Nephron (organoid): ENCODE data around the gene CFL1.

Experiments
- H3K27ac Mint-ChIP-seq, 3 experiments: 2 replicates each; pipeline ENCODE4 v1.8.0; 2020; ENCODE audit warnings: mixed read lengths in 3 of 3, mild to moderate bottlenecking in 2 of 3, moderate library complexity in 1 of 3
- H3K27me3 Mint-ChIP-seq: 2 replicates; pipeline ENCODE4 v1.8.0; 2021; ENCODE audit warnings: low read depth, mild to moderate bottlenecking, moderate library complexity, mixed read lengths
- H3K36me3 Mint-ChIP-seq: 2 replicates; pipeline ENCODE4 v1.8.0; 2020; ENCODE audit warnings: low read depth, mixed read lengths
- H3K4me1 Mint-ChIP-seq: 2 replicates; pipeline ENCODE4 v1.8.0; 2020; ENCODE audit warnings: mixed read lengths
- H3K4me3 Mint-ChIP-seq, 3 experiments: 2 replicates each; pipeline ENCODE4 v1.8.0; 2020; ENCODE audit warnings: mild to moderate bottlenecking in 3 of 3, mixed read lengths in 3 of 3, moderate library complexity in 2 of 3
- H3K9me3 Mint-ChIP-seq: 2 replicates; pipeline ENCODE4 v1.8.0; 2020; ENCODE audit warnings: mixed read lengths
- CTCF ChIP-seq, 3 experiments: fragments of 200-600 bp; sonication (generic); IDR thresholded peaks; one replicate each; pipeline ENCODE4 v1.5.0; 2021; ENCODE audit warnings: antibody characterized with exemption in 3 of 3; ENCODE audit not compliant: unreplicated experiment in 3 of 3

The CFL1 gene

GRCh38 chr11:65900125-65900898 lies 42.3 kb upstream of the CFL1 start, which contains the start of gene FOSL1:
TSS of gene FOSL1 (minus strand) at chr11:65900388. CDS start at chr11:65900339, 49 bp downstream.
- peak within 1 kb of the TSS; percentile 71 to 75 (median 74) for H3K4me3 Mint-ChIP-seq
- H3K4me1 Mint-ChIP-seq, result peaks cover 8% of the 10 kb centered on the region
- H3K27ac Mint-ChIP-seq, result no peak within 1 kb of the TSS
- TF ChIP-seq CTCF (IDR thresholded peaks at IDR 0.05; ENCODE audit: unreplicated experiment in 3 of 3), result no peak
- no peaks in the 10 kb centered on the region for H3K36me3 Mint-ChIP-seq
- H3K9me3 Mint-ChIP-seq, result no peaks in the 10 kb centered on the region
- H3K27me3 Mint-ChIP-seq, result peaks cover 93% of the 10 kb centered on the region

- Mint-ChIP-seq H3K27ac (no peak overlapping the region), H3K36me3 (no peaks in the 10 kb centered on the region), H3K9me3 (no peaks in the 10 kb centered on the region), H3K27me3 (peaks cover 92% of the 10 kb centered on the region), H3K4me3 (peak overlapping the region; percentile 55 to 71 (median 68)), H3K4me1 (peaks cover 8% of the 10 kb centered on the region)
- no peak for TF ChIP-seq CTCF (IDR thresholded peaks at IDR 0.05; ENCODE audit: unreplicated experiment in 3 of 3)
Observed at GRCh38 chr11:65899356-65900124, 41.6 kb upstream of the CFL1 start.

GRCh38 chr11:65898656-65899355 lies 40.8 kb upstream of the CFL1 start:
- peaks cover 8% of the 10 kb centered on the region for H3K4me1 Mint-ChIP-seq
- H3K9me3 Mint-ChIP-seq, result no peaks in the 10 kb centered on the region
- no peak overlapping the region for H3K27ac Mint-ChIP-seq
- no peaks in the 10 kb centered on the region for H3K36me3 Mint-ChIP-seq
- peak overlapping the region; percentile 81 to 82 (median 82) for H3K4me3 Mint-ChIP-seq
- no peak for TF ChIP-seq CTCF (IDR thresholded peaks at IDR 0.05; ENCODE audit: unreplicated experiment in 3 of 3)
- H3K27me3 Mint-ChIP-seq, result peaks cover 89% of the 10 kb centered on the region

GRCh38 chr11:65897020-65897471 lies 39.1 kb upstream of the CFL1 start:
- Mint-ChIP-seq H3K4me1 (peaks cover 21% of the 10 kb centered on the region), H3K27me3 (peaks cover 77% of the 10 kb centered on the region), H3K36me3 (no peaks in the 10 kb centered on the region), H3K4me3 (peak overlapping the region in 1 of 3 experiments; percentile 28), H3K27ac (no peak overlapping the region), H3K9me3 (no peaks in the 10 kb centered on the region)
- TF ChIP-seq CTCF (IDR thresholded peaks at IDR 0.05; ENCODE audit: unreplicated experiment in 3 of 3), result no peak

GRCh38 chr11:65896034-65896999 lies 38.3 kb upstream of the CFL1 start:
- H3K27ac Mint-ChIP-seq, result no peak overlapping the region
- TF ChIP-seq CTCF (IDR thresholded peaks at IDR 0.05; ENCODE audit: unreplicated experiment in 3 of 3), result no peak
- no peaks in the 10 kb centered on the region for H3K36me3 Mint-ChIP-seq
- no peaks in the 10 kb centered on the region for H3K9me3 Mint-ChIP-seq
- peak overlapping the region in 1 of 3 experiments; percentile 46 for H3K4me3 Mint-ChIP-seq
- H3K4me1 Mint-ChIP-seq, result peaks cover 24% of the 10 kb centered on the region
- peaks cover 69% of the 10 kb centered on the region for H3K27me3 Mint-ChIP-seq
